ENCODE results near the gene UQCRQ. TPM values are rescaled to one million over a fixed set of nuclear protein-coding genes. Genes with fewer than 3 reads are reported as not detected.
"Not testable (repeated sequence)": the region's sequence is repeated elsewhere in the genome, so short reads cannot be mapped to it uniquely, and the experiment has no call there.

Gene UQCRQ
- total RNA-seq, 6 donors from 2014 or later, result 44.6 to 327 (median 103) TPM

- Histone ChIP-seq H3K4me3 (no peak overlapping the region), H3K27me3 (no peaks in the 10 kb centered on the region), H3K36me3 (no peaks in the 10 kb centered on the region), H3K4me1 (peaks cover 0 to 5% (median 2%) of the 10 kb centered on the region in 4 donors), H3K27ac (no peak overlapping the region), H3K9me3 (no peaks in the 10 kb centered on the region)
- TF ChIP-seq POLR2AphosphoS5 (IDR thresholded peaks at IDR 0.05) (no peak), POLR2A (IDR thresholded peaks at IDR 0.05) (no peak), EP300 (IDR thresholded peaks at IDR 0.05) (no peak), CTCF (IDR thresholded peaks at IDR 0.05) (no peak)
- ATAC-seq (ENCODE audit: low FRiP score in 2 of 2), result no peak
- 64 to 71% methylated on average over 3 of the region's 3 CpGs for WGBS, 2 donors
- no peak for DNase-seq
Observed at GRCh38 chr5:132853323-132853722, 13.1 kb upstream of the UQCRQ start.

GRCh38 chr5:132853790-132854189 is 12.7 kb upstream of the UQCRQ start:
- Histone ChIP-seq H3K27me3 (no peaks in the 10 kb centered on the region), H3K27ac (no peak overlapping the region), H3K4me1 (peaks cover 0 to 5% (median 2%) of the 10 kb centered on the region in 4 donors), H3K9me3 (no peaks in the 10 kb centered on the region), H3K36me3 (no peaks in the 10 kb centered on the region), H3K4me3 (no peak overlapping the region)
- TF ChIP-seq POLR2A (IDR thresholded peaks at IDR 0.05) (no peak), CTCF (IDR thresholded peaks at IDR 0.05) (no peak), POLR2AphosphoS5 (IDR thresholded peaks at IDR 0.05) (no peak), EP300 (IDR thresholded peaks at IDR 0.05) (no peak)
- no peak for ATAC-seq (ENCODE audit: low FRiP score in 2 of 2)
- 5 to 17% methylated on average over 1 of the region's 1 CpG for WGBS, 2 donors
- no peak for DNase-seq

GRCh38 chr5:132854301-132854700 is 12.1 kb upstream of the UQCRQ start:
- Histone ChIP-seq H3K27me3 (no peaks in the 10 kb centered on the region), H3K27ac (no peak overlapping the region), H3K4me1 (peaks cover 0 to 5% (median 2%) of the 10 kb centered on the region in 4 donors), H3K9me3 (no peaks in the 10 kb centered on the region), H3K4me3 (no peak overlapping the region), H3K36me3 (no peaks in the 10 kb centered on the region)
- ATAC-seq (ENCODE audit: low FRiP score in 2 of 2), result no peak
- 28 to 46% methylated on average over 3 of the region's 3 CpGs for WGBS, 2 donors
- DNase-seq, result no peak
- no peak for TF ChIP-seq CTCF (IDR thresholded peaks at IDR 0.05)
- TF ChIP-seq POLR2AphosphoS5 (IDR thresholded peaks at IDR 0.05), result no peak

- not testable (repeated sequence) for H3K36me3 ChIP-seq; H3K4me1 ChIP-seq; DNase-seq; H3K27me3 ChIP-seq; H3K9me3 ChIP-seq; H3K4me3 ChIP-seq; ATAC-seq (ENCODE audit: low FRiP score in 2 of 2); H3K27ac ChIP-seq
- WGBS, 2 donors, result 91 to 97% methylated on average over 5 of the region's 5 CpGs
Observed at GRCh38 chr5:132854992-132855391, 11.4 kb upstream of the UQCRQ start.

GRCh38 chr5:132856011-132856410 is 10.4 kb upstream of the UQCRQ start:
- no peaks in the 10 kb centered on the region for H3K36me3 ChIP-seq
- 92 to 97% methylated on average over 3 of the region's 3 CpGs for WGBS, 2 donors

GRCh38 chr5:132859889-132860437 is 6.5 kb upstream of the UQCRQ start:
- no peak overlapping the region for H3K4me3 ChIP-seq
- no peaks in the 10 kb centered on the region for H3K9me3 ChIP-seq
- H3K27ac ChIP-seq, result no peak overlapping the region
- 76 to 83% methylated on average over 2 of the region's 2 CpGs for WGBS, 2 donors
- ATAC-seq (ENCODE audit: low FRiP score in 2 of 2) (no peak), DNase-seq (no peak)
- H3K36me3 ChIP-seq, result no peaks in the 10 kb centered on the region
- no peaks in the 10 kb centered on the region for H3K4me1 ChIP-seq
- H3K27me3 ChIP-seq, result no peaks in the 10 kb centered on the region
- TF ChIP-seq EP300 (IDR thresholded peaks at IDR 0.05), result no peak
- TF ChIP-seq CTCF (IDR thresholded peaks at IDR 0.05), result no peak
- no peak for TF ChIP-seq POLR2AphosphoS5 (IDR thresholded peaks at IDR 0.05)
- no peak for TF ChIP-seq POLR2A (IDR thresholded peaks at IDR 0.05)

More at GRCh38 chr5:132856011-132856410, 10.4 kb upstream of the UQCRQ start:
- Histone ChIP-seq H3K4me3 (no peak overlapping the region), H3K9me3 (no peaks in the 10 kb centered on the region), H3K27ac (no peak overlapping the region), H3K27me3 (no peaks in the 10 kb centered on the region), H3K4me1 (peaks cover 0 to 5% (median 2%) of the 10 kb centered on the region in 4 donors)
- TF ChIP-seq EP300 (IDR thresholded peaks at IDR 0.05), result no peak
- no peak for TF ChIP-seq POLR2AphosphoS5 (IDR thresholded peaks at IDR 0.05)
- ATAC-seq (ENCODE audit: low FRiP score in 2 of 2) (no peak), DNase-seq (no peak)

All from upper lobe of left lung (tissue), 6 donors.